ENCODE results near the gene GPR139.

GPR139 gene

GRCh38 chr16:20073203-20074098 lies at the start of gene GPR139:
TSS of gene GPR139 (minus strand) at chr16:20073890. CDS start at chr16:20073616, 274 bp downstream.
- in situ Hi-C loops (cut with HindIII; ENCODE audit: low sequenced_read_pairs) = loop anchor here (10.0 kb wide), 1 partner anchor 59 kb away; no protein-coding TSS in a partner anchor

DNA sequence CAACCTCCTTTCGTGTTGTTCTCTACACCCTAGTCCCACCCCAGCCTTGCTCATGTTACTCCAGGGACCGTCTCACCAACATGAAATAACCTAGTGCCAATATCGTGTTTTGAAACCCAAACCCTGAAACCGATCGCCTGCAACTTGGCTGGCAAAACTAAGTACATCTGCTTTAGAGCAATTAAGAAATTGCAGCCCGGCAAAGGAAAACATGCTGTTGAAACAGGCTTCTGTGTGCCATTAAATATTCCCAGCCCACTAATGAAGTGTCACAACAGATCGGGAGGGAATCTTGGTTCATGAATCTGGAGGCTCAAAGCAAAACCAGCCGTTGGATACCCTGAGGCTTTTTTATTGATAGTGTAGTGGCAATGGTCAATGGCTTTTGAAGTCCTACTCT lies 48.3 kb upstream of the GPR139 start:
- in situ Hi-C loops (cut with HindIII; ENCODE audit: low sequenced_read_pairs) = no loop called here

GRCh38 chr16:20114356-20114755 lies 40.7 kb upstream of the GPR139 start:
- in situ Hi-C loops (cut with HindIII; ENCODE audit: low sequenced_read_pairs) = no loop called here

- in situ Hi-C loops (cut with HindIII; ENCODE audit: low sequenced_read_pairs) = no loop called here
Observed at GRCh38 chr16:20111143-20111542, 37.5 kb upstream of the GPR139 start.

DNA sequence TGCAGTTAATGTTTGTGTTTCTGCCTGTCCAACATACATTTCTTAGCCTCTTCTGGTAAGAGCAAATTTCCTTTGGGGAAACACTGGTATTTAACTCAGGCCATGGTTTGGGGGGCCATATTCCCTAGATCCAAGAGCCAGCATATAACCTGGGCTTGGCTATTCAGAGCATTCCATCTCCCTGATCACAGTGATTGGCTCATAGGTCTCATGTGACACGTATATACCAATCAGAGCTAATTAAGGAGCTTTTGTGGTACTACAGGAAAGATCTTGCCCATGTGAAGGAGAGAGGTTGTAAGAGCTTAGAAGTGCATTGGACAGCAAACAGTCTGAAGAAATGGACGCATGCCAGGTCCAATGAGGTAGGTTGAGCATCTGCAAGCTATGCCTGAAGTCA lies 33.4 kb upstream of the GPR139 start:
- in situ Hi-C loops (cut with HindIII; ENCODE audit: low sequenced_read_pairs) = no loop called here

GRCh38 chr16:20104563-20105183 lies 31.0 kb upstream of the GPR139 start:
- in situ Hi-C loops (cut with HindIII; ENCODE audit: low sequenced_read_pairs) = no loop called here

- in situ Hi-C loops (cut with HindIII; ENCODE audit: low sequenced_read_pairs) = no loop called here
Observed at GRCh38 chr16:20102521-20102920, 28.8 kb upstream of the GPR139 start.

DNA sequence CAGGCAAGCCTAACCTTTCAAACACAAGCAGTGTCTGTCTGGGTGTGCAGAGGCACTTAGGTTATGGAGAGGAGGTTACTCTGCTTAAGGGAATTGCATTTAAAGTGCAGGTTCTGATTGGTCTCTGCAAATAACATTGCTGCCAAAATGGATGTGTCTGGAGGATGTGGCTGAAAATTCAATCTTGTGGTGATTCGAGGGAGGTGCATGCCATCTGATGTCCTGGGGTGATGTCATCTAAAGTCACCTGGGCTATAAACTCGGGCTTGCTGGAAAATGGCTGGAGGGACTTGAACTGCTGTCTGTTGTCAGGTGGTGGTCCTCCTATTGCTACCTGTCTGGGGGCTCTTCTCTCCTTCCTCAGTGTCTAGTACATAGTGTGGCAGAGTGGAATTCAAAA lies 28.3 kb upstream of the GPR139 start:
- in situ Hi-C loops (cut with HindIII; ENCODE audit: low sequenced_read_pairs) = no loop called here

DNA sequence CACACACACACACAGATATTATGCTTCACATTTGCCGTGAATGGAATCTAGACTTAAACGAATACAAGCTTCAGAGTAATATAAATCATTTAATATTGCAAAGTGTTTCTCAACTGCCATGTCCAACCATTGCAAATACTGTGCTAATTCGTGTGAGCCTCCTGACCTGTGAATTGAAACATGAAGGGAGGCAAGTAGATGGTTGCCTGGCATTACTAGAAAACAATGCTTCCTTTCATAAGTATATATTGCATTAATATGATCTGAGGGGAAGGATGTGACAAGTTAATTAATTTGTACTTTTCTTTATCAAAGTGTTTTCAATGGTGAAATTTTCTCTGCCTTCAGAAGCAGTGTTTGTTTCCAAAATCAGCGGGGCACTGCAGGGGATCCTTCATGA lies 25.7 kb upstream of the GPR139 start:
- in situ Hi-C loops (cut with HindIII; ENCODE audit: low sequenced_read_pairs) = no loop called here

- in situ Hi-C loops (cut with HindIII; ENCODE audit: low sequenced_read_pairs) = no loop called here
Observed at GRCh38 chr16:20094157-20094556, 20.5 kb upstream of the GPR139 start.

GRCh38 chr16:20089246-20089965 lies 15.7 kb upstream of the GPR139 start:
- in situ Hi-C loops (cut with HindIII; ENCODE audit: low sequenced_read_pairs) = no loop called here

GRCh38 chr16:20084624-20085226 lies 11.0 kb upstream of the GPR139 start:
- in situ Hi-C loops (cut with HindIII; ENCODE audit: low sequenced_read_pairs) = no loop called here

DNA sequence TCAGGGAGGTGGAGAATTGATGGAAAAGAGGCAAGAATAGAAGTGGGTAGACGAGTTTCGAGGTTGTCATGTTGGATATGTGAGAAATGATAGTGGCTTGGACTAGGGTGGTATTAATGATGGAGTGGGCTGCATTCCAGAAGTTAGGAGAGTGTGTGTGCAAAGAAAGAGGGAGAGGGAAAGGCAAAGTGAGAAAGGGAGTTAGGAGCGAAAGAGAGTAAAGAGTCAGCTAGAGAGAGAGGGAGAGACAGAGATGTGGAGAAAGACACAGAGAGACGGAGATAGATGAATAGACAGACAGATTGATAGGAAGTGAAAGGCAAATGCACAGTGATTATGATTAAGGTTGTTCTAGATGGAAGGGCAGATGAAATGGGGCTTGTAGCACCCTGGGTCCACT lies 5.4 kb upstream of the GPR139 start:
- in situ Hi-C loops (cut with HindIII; ENCODE audit: low sequenced_read_pairs) = loop anchor here (5.0 to 10.0 kb wide), 2 partner anchors 48 to 64 kb away; no protein-coding TSS in a partner anchor

DNA sequence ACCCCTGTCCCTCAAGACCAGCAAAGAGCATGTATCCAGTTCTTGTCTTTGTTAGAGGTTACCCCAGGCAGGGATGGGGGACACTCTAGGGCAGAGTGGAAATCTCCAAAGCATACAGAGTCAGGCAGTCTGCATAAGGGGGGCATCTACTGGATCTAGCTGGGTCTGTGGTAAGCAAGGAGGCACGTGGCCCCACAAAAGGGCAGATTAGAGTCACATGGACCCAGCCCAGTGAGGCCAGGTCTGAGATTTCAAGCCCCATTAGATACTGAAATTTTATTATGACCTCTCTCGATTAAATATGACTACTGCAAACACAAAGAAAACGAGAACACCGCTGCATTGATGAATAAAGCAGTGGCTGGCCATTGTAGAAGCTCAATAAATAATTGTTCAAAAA lies 1.6 kb upstream of the GPR139 start:
- in situ Hi-C loops (cut with HindIII; ENCODE audit: low sequenced_read_pairs) = loop anchor here (5.0 to 10.0 kb wide), 2 partner anchors 52 to 60 kb away; no protein-coding TSS in a partner anchor

DNA sequence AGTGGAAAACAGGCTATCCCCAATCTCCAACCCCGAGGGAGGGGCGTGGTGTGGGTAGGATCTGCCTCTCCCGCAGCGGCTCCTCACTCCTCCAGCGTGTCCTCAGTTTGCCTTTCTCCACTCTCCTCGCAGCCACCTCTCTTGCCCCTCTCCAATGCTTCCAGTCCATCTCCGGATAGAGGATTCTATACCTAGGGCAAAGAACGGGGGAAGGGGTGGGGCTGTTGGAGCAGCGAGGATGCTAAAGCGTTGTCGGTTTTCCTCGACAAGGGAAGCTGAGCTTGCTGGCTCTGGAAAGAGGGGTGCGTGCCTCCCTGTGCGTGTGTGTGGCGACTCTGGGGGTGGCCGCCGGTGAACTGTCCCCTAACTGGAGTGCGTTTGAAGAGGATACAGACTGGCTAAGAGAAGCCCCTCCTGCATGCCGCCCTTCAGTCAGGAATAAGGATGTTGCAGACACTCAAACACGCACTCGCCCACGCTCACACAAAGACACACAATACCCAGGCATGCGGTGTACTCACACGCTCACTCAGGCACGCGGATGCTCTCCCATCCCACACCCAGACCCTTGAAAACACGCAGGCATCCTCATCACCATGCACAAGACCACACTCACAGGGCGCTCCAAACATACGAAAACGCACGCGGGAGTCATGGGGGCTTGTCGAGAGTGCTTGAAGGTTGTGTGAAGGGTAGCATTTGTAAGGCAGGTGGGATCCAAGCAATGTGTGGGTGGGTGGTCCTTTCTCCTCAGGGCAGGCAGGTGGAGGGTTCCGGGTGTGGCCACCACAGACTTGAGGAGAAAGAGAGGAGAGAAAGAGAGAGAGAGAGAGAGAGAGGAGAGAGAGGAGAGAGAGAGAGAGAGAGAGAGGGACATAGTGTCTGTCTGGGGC lies 655 bp upstream of the GPR139 start:
- in situ Hi-C loops (cut with HindIII; ENCODE audit: low sequenced_read_pairs) = loop anchor here (10.0 kb wide), 1 partner anchor 60 kb away; no protein-coding TSS in a partner anchor

- in situ Hi-C loops (cut with HindIII; ENCODE audit: low sequenced_read_pairs) = loop anchor here (10.0 kb wide), 1 partner anchor 58 kb away; no protein-coding TSS in a partner anchor
Observed at GRCh38 chr16:20072874-20073202, 852 bp downstream of the GPR139 start.

DNA sequence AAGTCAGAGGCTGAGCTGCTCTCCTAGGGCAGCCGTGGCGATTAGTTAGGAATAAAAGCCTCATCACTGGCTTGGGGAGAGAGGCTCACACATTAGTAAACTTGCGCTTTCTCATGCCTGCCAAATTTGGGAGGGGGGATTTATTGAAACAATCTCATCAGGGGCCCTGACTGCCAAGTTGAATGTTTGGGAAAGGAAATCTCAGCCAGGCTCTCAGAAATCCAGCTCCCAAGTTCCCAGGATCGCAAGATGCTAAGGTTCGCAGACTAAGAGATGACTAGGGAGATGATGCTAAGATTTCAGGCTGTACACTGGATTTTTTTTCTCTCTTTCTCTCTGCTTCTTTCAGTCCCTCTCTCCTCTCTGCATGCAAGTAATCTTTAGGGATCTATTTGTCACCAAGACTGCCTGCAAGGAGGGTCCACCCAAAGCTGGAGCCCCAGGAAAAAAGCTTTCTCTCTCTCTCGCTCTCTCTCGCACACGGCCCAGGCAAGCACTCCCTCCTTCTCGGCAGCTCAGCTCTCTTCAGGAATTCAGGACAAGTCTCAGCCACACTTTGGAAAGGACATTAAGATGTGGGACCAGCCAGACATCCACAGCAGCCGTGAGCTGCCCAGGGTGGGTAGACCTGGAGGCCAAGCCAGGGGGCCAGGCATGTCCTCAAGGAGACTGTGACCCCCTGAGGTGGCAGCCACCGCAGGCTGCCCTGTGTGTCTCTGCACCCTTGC lies 1.4 kb downstream of the GPR139 start:
- in situ Hi-C loops (cut with HindIII; ENCODE audit: low sequenced_read_pairs) = loop anchor here (10.0 kb wide), 1 partner anchor 58 kb away; no protein-coding TSS in a partner anchor

GRCh38 chr16:20064931-20065330 lies 8.8 kb downstream of the GPR139 start:
- in situ Hi-C loops (cut with HindIII; ENCODE audit: low sequenced_read_pairs) = no loop called here

GRCh38 chr16:20064520-20064919 lies 9.2 kb downstream of the GPR139 start:
- in situ Hi-C loops (cut with HindIII; ENCODE audit: low sequenced_read_pairs) = no loop called here
